ENCODE results near the gene GALNT14.
"Not testable (repeated sequence)": the region's sequence is repeated elsewhere in the genome, so short reads cannot be mapped to it uniquely, and the experiment has no call there.

Gene GALNT14

DNA sequence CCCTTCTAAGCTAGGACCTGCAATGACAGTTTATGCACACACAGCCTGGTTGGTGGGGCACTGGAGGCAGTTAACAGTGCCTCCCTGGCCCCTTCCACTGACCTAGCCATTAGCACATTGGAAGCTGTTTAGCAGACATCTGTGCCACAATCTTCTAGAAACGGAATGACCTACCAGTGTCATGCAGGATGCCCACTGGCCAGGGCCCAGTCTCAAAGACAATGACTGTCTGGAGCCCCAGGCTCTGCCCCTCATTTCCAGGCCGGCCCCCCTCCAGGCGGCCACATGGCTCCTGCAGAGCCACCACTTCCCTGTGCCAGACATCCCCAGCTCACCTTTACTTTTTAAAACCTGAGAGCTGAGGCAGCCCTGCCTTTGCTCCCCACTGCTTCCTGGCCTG, 207.5 kb downstream of the GALNT14 start:
- no peaks in the 10 kb centered on the region for H3K36me3 ChIP-seq (ENCODE audit: insufficient read depth, low read depth, low read length)
- no peak overlapping the region for H3K9ac ChIP-seq (ENCODE audit: low read depth, low read length)
- no peak overlapping the region for H3K27ac ChIP-seq (ENCODE audit: low read length)
- no peak overlapping the region for H3K4me3 ChIP-seq (ENCODE audit: low read length)
- no peaks in the 10 kb centered on the region for H3K4me1 ChIP-seq (ENCODE audit: insufficient read depth, low read length)
- H3K27me3 ChIP-seq (ENCODE audit: insufficient read depth, low read length) = no peaks in the 10 kb centered on the region
- no peaks in the 10 kb centered on the region for H3K9me3 ChIP-seq (ENCODE audit: insufficient read depth, low read depth, low read length)

DNA sequence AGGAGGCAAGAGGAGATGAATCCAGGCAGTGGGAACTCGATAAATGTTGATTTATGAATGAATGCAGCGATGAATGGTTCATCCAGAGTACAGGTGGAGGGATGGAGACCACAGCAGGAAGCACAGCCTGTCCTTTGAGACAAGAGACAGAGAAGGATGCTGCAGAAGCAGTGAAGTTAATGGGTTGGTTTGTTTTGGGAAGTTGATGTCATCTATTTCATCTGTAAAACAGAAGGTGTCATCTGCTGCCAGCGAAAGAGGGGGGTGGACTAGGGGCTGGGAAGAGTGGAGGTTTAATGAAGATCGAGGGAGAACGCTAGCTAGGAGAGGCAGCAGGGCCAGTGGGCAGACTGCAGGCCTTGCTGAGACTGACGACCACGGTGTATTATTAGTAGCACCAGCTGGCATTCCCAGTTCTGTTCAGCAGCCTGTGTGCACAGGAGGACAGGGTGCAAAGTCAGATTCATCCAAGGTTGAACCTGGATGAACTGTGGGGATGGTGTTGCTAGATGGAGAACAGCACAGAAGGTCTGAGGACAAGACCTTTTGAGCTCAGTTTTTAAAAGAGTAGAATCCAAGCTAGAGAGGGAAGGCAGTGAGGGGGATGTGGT, 210.7 kb downstream of the GALNT14 start:
- H3K9me3 ChIP-seq (ENCODE audit: insufficient read depth, low read depth, low read length) = no peaks in the 10 kb centered on the region
- H3K9ac ChIP-seq (ENCODE audit: low read depth, low read length) = no peak overlapping the region
- no peak overlapping the region for H3K4me3 ChIP-seq (ENCODE audit: low read length)
- H3K36me3 ChIP-seq (ENCODE audit: insufficient read depth, low read depth, low read length) = no peaks in the 10 kb centered on the region
- no peak overlapping the region for H3K27ac ChIP-seq (ENCODE audit: low read length)
- H3K27me3 ChIP-seq (ENCODE audit: insufficient read depth, low read length) = no peaks in the 10 kb centered on the region
- no peaks in the 10 kb centered on the region for H3K4me1 ChIP-seq (ENCODE audit: insufficient read depth, low read length)

DNA sequence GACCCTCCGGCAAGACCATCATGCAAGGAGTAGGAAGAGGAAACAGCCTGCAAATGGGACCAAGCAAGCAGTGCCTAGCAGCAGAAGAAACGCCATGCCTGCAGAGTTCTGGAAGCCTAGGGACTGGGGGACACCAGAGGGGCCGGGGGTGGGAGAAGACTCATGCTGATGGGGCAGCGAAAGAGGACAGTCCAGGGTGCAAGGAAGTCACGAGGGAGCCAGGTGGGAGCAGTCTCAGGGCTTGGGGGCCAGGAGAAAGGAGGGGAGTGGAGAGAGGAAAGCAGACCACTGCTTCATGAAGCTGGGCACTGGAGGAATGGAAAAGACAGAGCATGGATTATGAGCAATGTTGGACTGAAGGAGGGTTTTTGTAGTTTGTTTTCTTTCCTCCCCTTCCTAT, 211.6 kb downstream of the GALNT14 start:
- no peaks in the 10 kb centered on the region for H3K36me3 ChIP-seq (ENCODE audit: insufficient read depth, low read depth, low read length)
- no peak overlapping the region for H3K4me3 ChIP-seq (ENCODE audit: low read length)
- H3K9me3 ChIP-seq (ENCODE audit: insufficient read depth, low read depth, low read length) = no peaks in the 10 kb centered on the region
- no peaks in the 10 kb centered on the region for H3K4me1 ChIP-seq (ENCODE audit: insufficient read depth, low read length)
- H3K9ac ChIP-seq (ENCODE audit: low read depth, low read length) = no peak overlapping the region
- no peaks in the 10 kb centered on the region for H3K27me3 ChIP-seq (ENCODE audit: insufficient read depth, low read length)
- no peak overlapping the region for H3K27ac ChIP-seq (ENCODE audit: low read length)

DNA sequence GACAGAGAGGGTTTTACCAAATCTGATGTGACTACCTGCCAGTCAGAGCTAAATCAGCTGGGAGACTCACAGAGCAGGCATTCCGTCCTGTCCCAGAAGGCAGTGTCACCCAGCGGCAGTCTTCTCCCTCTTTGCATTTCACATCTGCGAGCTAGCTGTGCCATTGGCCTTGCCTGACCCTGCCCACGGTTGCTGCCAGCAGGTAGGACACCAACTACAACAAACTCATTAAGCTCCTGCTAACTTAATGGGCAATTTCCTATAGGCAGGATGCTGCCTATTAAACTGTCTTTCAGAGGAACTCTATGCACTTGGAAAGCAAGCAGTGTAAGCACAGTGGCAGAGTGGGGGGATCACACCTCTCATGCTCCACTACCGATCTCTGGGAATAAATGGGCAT, 214.6 kb downstream of the GALNT14 start:
- Histone ChIP-seq H3K4me1 (ENCODE audit: insufficient read depth, low read length) (no peaks in the 10 kb centered on the region), H3K27ac (ENCODE audit: low read length) (no peak overlapping the region), H3K9ac (ENCODE audit: low read depth, low read length) (no peak overlapping the region), H3K4me3 (ENCODE audit: low read length) (no peak overlapping the region), H3K27me3 (ENCODE audit: insufficient read depth, low read length) (no peaks in the 10 kb centered on the region), H3K36me3 (ENCODE audit: insufficient read depth, low read depth, low read length) (no peaks in the 10 kb centered on the region), H3K9me3 (ENCODE audit: insufficient read depth, low read depth, low read length) (no peaks in the 10 kb centered on the region)

DNA sequence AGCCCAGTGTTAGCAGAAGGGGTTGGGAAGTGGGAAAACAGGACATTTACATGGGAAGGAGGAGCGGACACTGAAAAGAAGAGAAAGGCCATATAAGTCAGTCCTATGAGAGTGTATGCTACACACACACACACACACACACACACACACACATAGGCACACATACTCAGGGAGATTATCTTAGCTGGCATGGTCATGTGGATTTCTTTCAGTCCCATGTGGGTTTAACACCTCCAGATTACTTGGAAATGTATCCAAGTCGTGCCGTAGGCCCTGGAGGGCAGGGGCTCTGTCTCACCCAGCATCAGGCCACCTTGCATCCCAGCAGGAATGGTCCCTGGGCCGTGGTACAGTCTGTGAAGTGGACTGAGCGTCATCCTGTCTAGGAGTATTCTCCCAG, 217.7 kb downstream of the GALNT14 start:
- Histone ChIP-seq H3K9me3 (ENCODE audit: insufficient read depth, low read depth, low read length) (no peaks in the 10 kb centered on the region), H3K4me3 (ENCODE audit: low read length) (no peak overlapping the region), H3K4me1 (ENCODE audit: insufficient read depth, low read length) (no peaks in the 10 kb centered on the region), H3K9ac (ENCODE audit: low read depth, low read length) (no peak overlapping the region), H3K27ac (ENCODE audit: low read length) (no peak overlapping the region), H3K36me3 (ENCODE audit: insufficient read depth, low read depth, low read length) (no peaks in the 10 kb centered on the region), H3K27me3 (ENCODE audit: insufficient read depth, low read length) (no peaks in the 10 kb centered on the region)

DNA sequence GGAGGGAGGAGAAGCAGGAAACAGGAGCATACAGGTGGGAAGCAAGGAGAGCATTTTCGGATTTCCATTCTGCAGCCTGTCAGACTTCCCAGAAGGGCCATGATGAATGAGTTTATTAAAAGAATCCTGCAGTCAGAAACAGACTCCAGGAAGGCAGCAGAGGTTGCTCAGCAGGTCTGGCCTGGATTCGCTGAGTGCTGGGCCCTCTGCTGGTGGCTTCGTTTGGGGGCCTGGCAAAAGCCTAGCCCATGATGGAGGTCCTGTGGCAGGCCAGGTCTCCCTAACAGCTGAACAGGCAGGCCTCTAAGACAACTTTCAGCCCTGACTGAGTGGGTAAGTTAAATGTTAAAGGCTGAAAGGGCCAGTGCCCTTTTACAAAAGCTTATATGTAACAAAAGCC, 222.8 kb downstream of the GALNT14 start:
- Histone ChIP-seq H3K4me1 (ENCODE audit: insufficient read depth, low read length) (0 out of 2 replicates have a peak, but pooled peaks cover 3% of the 10 kb centered on the region), H3K27ac (ENCODE audit: low read length) (no peak overlapping the region), H3K4me3 (ENCODE audit: low read length) (no peak overlapping the region), H3K9ac (ENCODE audit: low read depth, low read length) (no peak overlapping the region), H3K27me3 (ENCODE audit: insufficient read depth, low read length) (no peaks in the 10 kb centered on the region), H3K36me3 (ENCODE audit: insufficient read depth, low read depth, low read length) (no peaks in the 10 kb centered on the region), H3K9me3 (ENCODE audit: insufficient read depth, low read depth, low read length) (no peaks in the 10 kb centered on the region)

DNA sequence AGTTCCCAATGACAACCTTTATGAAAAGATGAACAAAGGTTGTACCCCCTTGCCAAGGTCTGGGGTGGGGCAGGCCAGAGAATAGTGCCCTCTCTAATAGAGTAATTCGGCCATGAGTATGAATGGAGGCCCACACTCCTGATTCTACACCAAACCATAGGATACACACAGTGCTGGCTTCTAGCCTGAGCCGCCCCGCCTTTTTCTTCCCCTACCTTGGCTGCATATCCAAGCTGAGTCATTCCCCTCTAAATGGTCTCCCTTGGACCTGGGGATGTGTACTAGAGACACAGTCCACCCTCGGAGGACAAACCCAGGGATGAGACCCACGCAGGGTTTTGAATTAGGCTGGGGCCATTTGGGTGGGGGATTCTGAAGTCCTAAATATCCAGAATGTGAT, 223.8 kb downstream of the GALNT14 start:
- Histone ChIP-seq H3K9me3 (ENCODE audit: insufficient read depth, low read depth, low read length) (no peaks in the 10 kb centered on the region), H3K36me3 (ENCODE audit: insufficient read depth, low read depth, low read length) (no peaks in the 10 kb centered on the region), H3K27ac (ENCODE audit: low read length) (no peak overlapping the region), H3K9ac (ENCODE audit: low read depth, low read length) (no peak overlapping the region), H3K27me3 (ENCODE audit: insufficient read depth, low read length) (no peaks in the 10 kb centered on the region), H3K4me1 (ENCODE audit: insufficient read depth, low read length) (0 out of 2 replicates have a peak, but pooled peaks cover 3% of the 10 kb centered on the region), H3K4me3 (ENCODE audit: low read length) (no peak overlapping the region)

DNA sequence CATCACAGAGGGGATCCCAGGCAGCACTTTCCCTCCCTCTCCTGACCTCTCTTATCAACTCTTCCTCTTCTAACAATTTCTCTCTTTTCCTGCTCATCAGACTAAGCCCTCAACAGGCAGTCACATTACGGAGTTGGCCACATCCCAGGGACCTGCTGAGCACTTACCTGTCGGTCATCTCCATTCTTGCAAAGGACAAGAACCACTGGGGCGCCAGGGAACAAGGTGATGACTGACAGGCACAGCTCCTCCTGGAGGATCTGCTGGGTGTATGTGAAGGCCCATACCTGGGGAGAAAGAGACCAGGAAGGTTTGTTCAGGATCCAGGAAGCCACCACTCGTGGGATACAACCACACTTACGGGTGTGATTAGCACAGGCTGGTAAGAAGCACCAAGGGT, 226.2 kb downstream of the GALNT14 start:
- Histone ChIP-seq H3K4me3 (ENCODE audit: low read length) (no peak overlapping the region), H3K9ac (ENCODE audit: low read depth, low read length) (no peak overlapping the region), H3K4me1 (ENCODE audit: insufficient read depth, low read length) (0 out of 2 replicates have a peak, but pooled peaks cover 3% of the 10 kb centered on the region), H3K27ac (ENCODE audit: low read length) (no peak overlapping the region), H3K9me3 (ENCODE audit: insufficient read depth, low read depth, low read length) (no peaks in the 10 kb centered on the region), H3K36me3 (ENCODE audit: insufficient read depth, low read depth, low read length) (no peaks in the 10 kb centered on the region), H3K27me3 (ENCODE audit: insufficient read depth, low read length) (no peaks in the 10 kb centered on the region)

DNA sequence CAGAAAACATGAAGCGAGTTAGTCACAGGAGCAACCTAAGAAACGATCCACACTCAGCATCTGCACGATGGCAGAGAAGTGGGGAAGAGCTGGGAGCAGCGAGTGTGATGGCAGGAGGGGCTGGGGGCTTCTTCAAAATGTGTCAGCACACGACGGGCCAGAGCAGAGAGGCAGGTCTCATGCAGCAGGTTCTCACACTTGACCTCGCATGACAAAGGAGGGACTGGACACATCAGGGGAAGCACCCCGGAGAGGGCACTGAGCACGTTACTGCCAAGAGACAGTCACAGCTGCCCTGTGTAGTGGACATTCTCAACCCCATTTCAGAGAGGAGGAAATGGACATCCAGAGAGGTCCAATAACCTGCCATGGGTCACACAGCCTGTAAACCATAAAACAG, 226.9 kb downstream of the GALNT14 start:
- Histone ChIP-seq H3K4me1 (ENCODE audit: insufficient read depth, low read length) (0 out of 2 replicates have a peak, but pooled peaks cover 3% of the 10 kb centered on the region), H3K4me3 (ENCODE audit: low read length) (no peak overlapping the region), H3K9ac (ENCODE audit: low read depth, low read length) (no peak overlapping the region), H3K9me3 (ENCODE audit: insufficient read depth, low read depth, low read length) (no peaks in the 10 kb centered on the region), H3K27me3 (ENCODE audit: insufficient read depth, low read length) (no peaks in the 10 kb centered on the region), H3K36me3 (ENCODE audit: insufficient read depth, low read depth, low read length) (no peaks in the 10 kb centered on the region), H3K27ac (ENCODE audit: low read length) (no peak overlapping the region)

DNA sequence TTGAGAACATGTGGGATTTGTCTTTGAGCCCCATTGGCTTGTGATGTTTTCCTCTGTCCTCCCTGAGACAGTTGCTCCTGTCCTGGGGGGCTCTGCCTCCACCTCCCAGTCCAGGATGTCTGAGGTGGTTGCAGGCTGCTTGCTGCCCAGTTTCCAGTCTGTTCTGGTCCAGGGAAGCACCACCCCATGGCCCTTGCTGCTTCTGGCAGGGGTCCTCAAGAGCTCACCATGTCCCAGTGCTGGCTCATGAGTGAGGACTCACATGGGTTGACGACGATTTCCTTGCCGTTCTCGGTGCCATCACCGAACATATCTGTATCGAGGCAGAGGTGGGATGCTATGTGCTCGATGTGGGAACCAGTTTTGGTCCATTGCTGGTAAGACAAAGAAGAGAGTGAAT, 227.6 kb downstream of the GALNT14 start:
- Histone ChIP-seq H3K9ac (ENCODE audit: low read depth, low read length) (no peak overlapping the region), H3K27ac (ENCODE audit: low read length) (no peak overlapping the region), H3K4me3 (ENCODE audit: low read length) (no peak overlapping the region), H3K4me1 (ENCODE audit: insufficient read depth, low read length) (0 out of 2 replicates have a peak, but pooled peaks cover 3% of the 10 kb centered on the region), H3K9me3 (ENCODE audit: insufficient read depth, low read depth, low read length) (no peaks in the 10 kb centered on the region), H3K27me3 (ENCODE audit: insufficient read depth, low read length) (no peaks in the 10 kb centered on the region), H3K36me3 (ENCODE audit: insufficient read depth, low read depth, low read length) (no peaks in the 10 kb centered on the region)

DNA sequence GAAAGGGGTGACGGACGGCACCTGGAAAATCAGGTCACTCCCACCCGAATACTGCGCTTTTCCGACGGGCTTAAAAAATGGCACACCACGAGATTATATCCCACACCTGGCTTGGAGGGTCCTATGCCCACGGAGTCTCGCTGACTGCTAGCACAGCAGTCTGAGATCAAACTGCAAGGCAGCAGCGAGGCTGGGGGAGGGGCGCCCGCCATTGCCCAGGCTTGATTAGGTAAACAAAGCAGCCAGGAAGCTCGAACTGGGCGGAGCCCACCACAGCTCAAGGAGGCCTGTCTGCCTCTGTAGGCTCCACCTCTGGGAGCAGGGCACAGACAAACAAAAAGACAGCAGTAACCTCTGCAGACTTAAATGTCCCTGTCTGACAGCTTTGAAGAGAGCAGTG, 233.8 kb downstream of the GALNT14 start:
- H3K4me1 ChIP-seq (ENCODE audit: insufficient read depth, low read length) = not testable (repeated sequence)

DNA sequence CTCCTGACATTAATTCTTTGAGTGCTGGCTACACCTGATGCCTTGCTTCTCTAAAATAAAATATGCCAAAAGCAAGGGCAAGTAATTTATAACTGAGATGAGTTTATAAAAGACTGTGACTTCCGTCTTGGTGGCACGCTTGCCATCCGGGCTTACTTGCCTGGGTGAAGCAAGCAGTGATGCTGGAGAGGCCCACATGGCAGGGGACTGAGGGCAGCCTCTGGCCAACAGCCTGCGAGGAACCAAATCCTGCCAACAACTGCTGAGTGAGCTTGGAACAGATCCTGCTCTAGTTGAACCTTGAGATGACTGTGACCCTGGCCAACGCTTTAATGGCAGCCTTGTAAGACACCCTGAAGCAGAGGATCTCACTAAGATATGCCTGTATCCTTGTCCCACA, 234.9 kb downstream of the GALNT14 start:
- Histone ChIP-seq H3K9ac (ENCODE audit: low read depth, low read length) (no peak overlapping the region), H3K4me1 (ENCODE audit: insufficient read depth, low read length) (no peaks in the 10 kb centered on the region)

More for the DNA sequence above, 233.8 kb downstream of the GALNT14 start:
- not testable (repeated sequence) for H3K9me3 ChIP-seq (ENCODE audit: insufficient read depth, low read depth, low read length); H3K27ac ChIP-seq (ENCODE audit: low read length); H3K4me3 ChIP-seq (ENCODE audit: low read length); H3K9ac ChIP-seq (ENCODE audit: low read depth, low read length); H3K27me3 ChIP-seq (ENCODE audit: insufficient read depth, low read length); H3K36me3 ChIP-seq (ENCODE audit: insufficient read depth, low read depth, low read length)

More for the DNA sequence above, 234.9 kb downstream of the GALNT14 start:
- Histone ChIP-seq H3K9me3 (ENCODE audit: insufficient read depth, low read depth, low read length) (no peaks in the 10 kb centered on the region), H3K36me3 (ENCODE audit: insufficient read depth, low read depth, low read length) (no peaks in the 10 kb centered on the region), H3K27ac (ENCODE audit: low read length) (no peak overlapping the region), H3K27me3 (ENCODE audit: insufficient read depth, low read length) (no peaks in the 10 kb centered on the region), H3K4me3 (ENCODE audit: low read length) (no peak overlapping the region)

Data from iPS-20b (cell line).